Osteocyte (in vitro differentiated cells): ENCODE data around the gene NPEPL1. TPM values are rescaled to one million over a fixed set of nuclear protein-coding genes. Genes with fewer than 3 reads are reported as not detected.

Experiments
- DNase-seq: peaks from one replicate; pipeline ENCODE4 v3.0.0; 2021; ENCODE audit warnings: mixed read lengths; ENCODE audit not compliant: unreplicated experiment; ENCODE audit errors: extremely low spot score
- H3K27ac Mint-ChIP-seq: one replicate; pipeline ENCODE4 v1.8.0; 2021; ENCODE audit warnings: mild to moderate bottlenecking, mixed read lengths; ENCODE audit not compliant: unreplicated experiment
- H3K27me3 Mint-ChIP-seq: one replicate; pipeline ENCODE4 v1.8.0; 2021; ENCODE audit warnings: mixed read lengths; ENCODE audit not compliant: unreplicated experiment
- H3K36me3 Mint-ChIP-seq: one replicate; pipeline ENCODE4 v1.8.0; 2021; ENCODE audit warnings: mixed read lengths; ENCODE audit not compliant: unreplicated experiment
- H3K4me1 Mint-ChIP-seq: one replicate; pipeline ENCODE4 v1.8.0; 2021; ENCODE audit warnings: mixed read lengths; ENCODE audit not compliant: unreplicated experiment
- H3K4me3 Mint-ChIP-seq: one replicate; pipeline ENCODE4 v1.8.0; 2021; ENCODE audit warnings: mild to moderate bottlenecking, moderate library complexity, mixed read lengths; ENCODE audit not compliant: unreplicated experiment
- H3K9me3 Mint-ChIP-seq: one replicate; pipeline ENCODE4 v1.8.0; 2021; ENCODE audit warnings: mixed read lengths; ENCODE audit not compliant: unreplicated experiment
- total RNA-seq: library from RNA; stranded (reverse); gene quantifications from 2 replicates; pipeline ENCODE4 v1.2.1, GENCODE V29; 2021
- TF ChIP-seq, protein P1 (sequence below): fragments of 200-600 bp; sonication (generic); IDR thresholded peaks from 2 replicates; pipeline ENCODE4 v1.5.0; 2021; ENCODE audit warnings: antibody characterized with exemption, mild to moderate bottlenecking, moderate library complexity

The NPEPL1 gene
- total RNA-seq, 1 donor from 2014 or later, result 13.6 TPM

DNA sequence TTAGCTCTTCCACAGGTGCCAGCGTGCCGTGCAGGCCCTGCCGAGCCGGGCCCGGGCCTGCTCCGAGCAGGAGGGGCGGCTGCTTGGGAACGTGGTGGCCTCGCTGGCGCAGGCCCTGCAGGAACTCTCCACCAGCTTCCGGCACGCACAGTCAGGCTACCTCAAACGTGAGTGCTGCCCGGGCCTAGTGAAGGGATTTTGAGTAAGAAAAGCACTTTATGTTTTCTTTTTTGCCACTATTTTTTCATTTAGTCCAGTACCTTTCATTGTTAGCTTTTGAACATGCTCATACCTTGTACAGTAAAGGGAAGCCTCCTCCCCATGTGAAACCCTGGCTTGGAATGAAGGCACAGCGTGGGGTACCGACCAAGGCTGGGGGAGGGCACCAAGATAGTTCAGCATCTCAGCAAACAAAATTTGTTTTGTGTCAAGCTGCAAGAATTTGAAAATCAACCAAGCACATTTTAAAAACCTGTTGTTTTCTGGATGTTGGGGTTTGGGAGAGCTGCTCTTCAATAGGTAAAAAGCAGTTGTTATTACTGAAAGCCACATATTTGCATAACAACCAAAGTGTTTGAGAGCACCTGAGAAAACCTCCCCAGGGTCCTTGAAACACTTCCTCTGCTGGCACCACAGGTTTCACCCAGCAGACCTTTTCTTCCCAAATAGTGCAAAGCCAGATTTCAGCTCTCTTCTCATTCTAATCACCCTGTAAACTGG is 23.2 kb upstream of the NPEPL1 start:
- H3K4me1 Mint-ChIP-seq, result no peaks in the 10 kb centered on the region
- peaks cover 40% of the 10 kb centered on the region for H3K36me3 Mint-ChIP-seq
- no peaks in the 10 kb centered on the region for H3K9me3 Mint-ChIP-seq
- peak; percentile 74 for DNase-seq
- TF ChIP-seq, protein P1, sequence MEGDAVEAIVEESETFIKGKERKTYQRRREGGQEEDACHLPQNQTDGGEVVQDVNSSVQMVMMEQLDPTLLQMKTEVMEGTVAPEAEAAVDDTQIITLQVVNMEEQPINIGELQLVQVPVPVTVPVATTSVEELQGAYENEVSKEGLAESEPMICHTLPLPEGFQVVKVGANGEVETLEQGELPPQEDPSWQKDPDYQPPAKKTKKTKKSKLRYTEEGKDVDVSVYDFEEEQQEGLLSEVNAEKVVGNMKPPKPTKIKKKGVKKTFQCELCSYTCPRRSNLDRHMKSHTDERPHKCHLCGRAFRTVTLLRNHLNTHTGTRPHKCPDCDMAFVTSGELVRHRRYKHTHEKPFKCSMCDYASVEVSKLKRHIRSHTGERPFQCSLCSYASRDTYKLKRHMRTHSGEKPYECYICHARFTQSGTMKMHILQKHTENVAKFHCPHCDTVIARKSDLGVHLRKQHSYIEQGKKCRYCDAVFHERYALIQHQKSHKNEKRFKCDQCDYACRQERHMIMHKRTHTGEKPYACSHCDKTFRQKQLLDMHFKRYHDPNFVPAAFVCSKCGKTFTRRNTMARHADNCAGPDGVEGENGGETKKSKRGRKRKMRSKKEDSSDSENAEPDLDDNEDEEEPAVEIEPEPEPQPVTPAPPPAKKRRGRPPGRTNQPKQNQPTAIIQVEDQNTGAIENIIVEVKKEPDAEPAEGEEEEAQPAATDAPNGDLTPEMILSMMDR, result no peak
- H3K27ac Mint-ChIP-seq, result no peak overlapping the region
- H3K27me3 Mint-ChIP-seq, result no peaks in the 10 kb centered on the region
- H3K4me3 Mint-ChIP-seq, result no peak overlapping the region

DNA sequence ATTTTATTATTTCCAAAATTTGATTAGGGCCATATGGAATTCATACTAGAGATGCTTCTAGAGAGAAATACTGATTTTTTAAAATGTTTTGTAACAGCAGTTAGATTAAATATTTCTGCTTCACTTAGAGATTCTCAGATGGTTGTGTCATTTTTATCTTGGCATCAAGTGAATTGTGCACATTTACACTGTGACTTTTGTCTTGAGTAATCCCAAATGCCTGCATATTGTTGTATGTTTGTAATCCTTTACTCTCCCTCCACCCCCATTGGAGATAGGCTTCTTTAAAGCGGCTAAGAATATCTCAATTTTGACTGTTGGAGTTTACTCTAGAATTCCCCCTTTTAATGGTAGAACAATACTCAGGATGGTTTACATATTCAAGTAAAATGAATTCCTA is 22.5 kb upstream of the NPEPL1 start:
- Mint-ChIP-seq H3K9me3 (no peaks in the 10 kb centered on the region), H3K27me3 (no peaks in the 10 kb centered on the region), H3K4me3 (no peak overlapping the region), H3K27ac (no peak overlapping the region), H3K36me3 (peaks cover 46% of the 10 kb centered on the region), H3K4me1 (no peaks in the 10 kb centered on the region)
- DNase-seq, result no peak
- TF ChIP-seq, protein P1, result no peak

DNA sequence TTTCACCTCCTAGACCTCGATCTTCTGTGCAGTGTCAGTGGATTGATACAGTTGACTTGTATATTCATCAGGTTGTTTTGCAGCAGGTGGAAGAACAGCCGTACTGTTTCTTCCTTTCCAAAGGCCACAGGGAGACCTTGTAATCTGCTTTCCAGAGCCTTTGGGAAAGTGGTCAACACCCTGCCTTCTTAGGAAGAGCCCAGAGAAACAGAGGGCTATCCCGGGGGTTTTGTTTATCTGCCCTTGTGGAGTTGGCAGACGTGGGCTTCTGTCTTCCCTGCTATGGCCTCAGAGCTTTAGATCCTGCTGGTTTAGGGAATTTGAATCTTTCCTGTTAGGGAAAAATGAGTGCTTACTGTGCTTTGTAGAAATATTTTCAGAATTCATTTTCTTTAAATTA is 21.9 kb upstream of the NPEPL1 start:
- Mint-ChIP-seq H3K27ac (no peak overlapping the region), H3K36me3 (peaks cover 51% of the 10 kb centered on the region), H3K4me1 (no peaks in the 10 kb centered on the region), H3K4me3 (no peak overlapping the region), H3K27me3 (no peaks in the 10 kb centered on the region), H3K9me3 (no peaks in the 10 kb centered on the region)
- TF ChIP-seq, protein P1, result no peak
- DNase-seq, result no peak

DNA sequence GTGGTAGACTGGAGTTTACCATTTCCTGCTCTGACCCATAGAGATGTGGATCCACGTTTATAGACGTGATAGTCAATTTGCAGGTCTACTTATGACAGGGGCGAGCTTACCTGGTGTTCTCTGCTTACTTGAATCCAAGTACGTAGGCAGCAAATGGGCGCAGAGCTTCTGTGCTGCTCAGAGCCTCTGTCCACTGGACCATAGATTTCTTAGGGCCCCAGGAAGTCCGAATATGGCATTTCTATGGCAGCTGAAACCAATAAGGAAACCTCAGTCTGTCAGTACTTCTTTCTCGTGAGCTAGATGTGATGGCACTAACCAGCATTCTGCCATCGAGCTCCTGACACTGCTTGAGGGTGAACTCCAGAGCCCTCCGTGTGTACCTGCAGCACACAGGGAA is 19.5 kb upstream of the NPEPL1 start:
- Mint-ChIP-seq H3K4me1 (no peaks in the 10 kb centered on the region), H3K27me3 (no peaks in the 10 kb centered on the region), H3K4me3 (no peak overlapping the region), H3K9me3 (no peaks in the 10 kb centered on the region), H3K27ac (no peak overlapping the region), H3K36me3 (peaks cover 53% of the 10 kb centered on the region)
- TF ChIP-seq, protein P1, result no peak
- no peak for DNase-seq

DNA sequence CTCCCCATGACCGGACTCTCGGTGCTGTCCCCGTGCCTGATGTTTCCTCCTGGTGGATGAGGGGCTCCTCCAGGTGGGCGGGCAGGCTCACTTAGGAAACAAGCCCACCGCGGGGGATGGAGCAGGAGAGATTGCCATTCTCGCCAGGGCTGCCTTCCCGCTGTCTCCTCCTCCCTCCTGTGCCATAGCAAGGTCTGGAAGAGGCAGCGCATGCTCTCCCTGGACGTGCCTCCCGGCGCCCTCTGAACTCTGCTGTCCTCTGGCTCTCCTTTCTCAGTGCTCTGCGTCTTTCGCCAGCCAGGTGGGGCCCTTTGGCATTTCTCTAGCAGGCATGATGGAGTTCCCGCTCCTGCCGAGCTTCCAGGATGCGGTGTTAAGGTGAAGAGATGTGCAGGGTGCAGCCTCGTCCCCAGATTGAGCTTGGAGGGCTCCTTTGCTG is 17.4 kb upstream of the NPEPL1 start:
- DNase-seq, result peak; percentile 81
- Mint-ChIP-seq H3K4me3 (no peak overlapping the region), H3K4me1 (no peaks in the 10 kb centered on the region), H3K27ac (no peak overlapping the region), H3K36me3 (peaks cover 51% of the 10 kb centered on the region), H3K27me3 (no peaks in the 10 kb centered on the region), H3K9me3 (no peaks in the 10 kb centered on the region)
- TF ChIP-seq, protein P1, result no peak
